Pancreas (tissue), 10 donors: ENCODE measurements around the gene H1-8. TPM values are rescaled to one million over a fixed set of nuclear protein-coding genes. Genes with fewer than 3 reads are reported as not detected.

Experiments used
- ATAC-seq, 4 donors: fragments of 200-7000 bp; cut with Tn5 transposase; one replicate each; pipeline versions ENCODE4 v1.8.0 to v1.9.1; 2020; ENCODE audit warnings: mild to moderate bottlenecking in 4 of 4, moderate library complexity in 4 of 4
- DNase-seq, 6 donors: peaks; one replicate each; pipeline ENCODE4 v3.0.0-alpha.2; 2020
- FAIRE-seq: peaks from 2 replicates; lab custom pipeline; 2012; peaks lifted over from hg19 to GRCh38; lab: Jason Lieb, UNC
- H3K27ac ChIP-seq, 4 donors: fragments of 200-600 bp; sonication (generic); 1 replicate in 3 of 4; 2 replicates in 1 of 4; pipeline versions ENCODE4 v1.5.0 to v1.8.0; 2020
- H3K27me3 ChIP-seq, 4 donors: fragments of 200-600 bp; one replicate each; pipeline ENCODE4 v1.8.0; 2021
- H3K36me3 ChIP-seq, 3 donors: fragments of 200-600 bp; sonication (generic) in 1 of 3; one replicate each; pipeline versions ENCODE4 v1.5.0 to v1.8.0; 2020 to 2021
- H3K4me1 ChIP-seq, 3 donors: fragments of 200-600 bp; one replicate each; pipeline ENCODE4 v1.8.0; 2021
- H3K4me3 ChIP-seq, 4 donors: fragments of 200-600 bp; sonication (generic) in 2 of 4; one replicate each; pipeline versions ENCODE4 v1.5.0 to v1.8.0; 2020 to 2021
- H3K9me3 ChIP-seq, 4 donors: fragments of 200-600 bp; one replicate each; pipeline ENCODE4 v1.8.0; 2021
- CTCF ChIP-seq, 4 donors: fragments of 200-600 bp; sonication (generic) in 3 of 4; IDR thresholded peaks; one replicate each; pipeline versions ENCODE4 v1.5.0 to v1.8.0; 2021; ENCODE audit warnings: antibody characterized with exemption in 4 of 4
- WGBS, 2 donors: extraction: QIAGEN DNeasy Blood & Tissue Kit; methylation state at CpG; one replicate each; pipeline ENCODE4 v1.1.7; 2013; 5-methylcytosine and 5-hydroxymethylcytosine counted together
- intact Hi-C, 3 donors: fragments of 100-400 bp; cut with DNase I; formaldehyde crosslinking; loops; one replicate each; pipeline versions ENCODE4 v1.11.1 to v1.14.2; 2022
- polyA plus RNA-seq, 2 donors: library from polyadenylated mRNA; stranded (reverse); fragments of 200-250 nt; gene quantifications; one replicate each; pipeline ENCODE4 v1.2.3, GENCODE V29; 2013
- total RNA-seq, 6 donors: library from RNA; stranded (reverse); fragmentation: NEBNext Ultra II Directional in 4 of 6; extraction: Animal tissue kit (Norgen Biotek cat#: 25700) in 4 of 6; gene quantifications; one replicate each; pipeline versions ENCODE4 v1.2.1 to v1.2.4, GENCODE V29; 2021 to 2023
- donor health status: healthy with polysubstance abuse.
- donor health status: DM: no; HTN: no; CAD: no; lungs with moderate emphysema.
- donor health status: DM: no; HTN: no; CAD: no.
- donor health status: control.
- donor health status: control.
- donor health status: Bipolar disorder and iron deficiency.
- donor health status: DM: yes; HTN: yes; CAD: no.
- donor health status: DM: no; HTN: no; CAD: no.
- donor health status: DM: no; HTN: no; CAD: no.
- donor health status: DM: yes; HTN: yes; CAD: no.

The H1-8 gene
- total and polyA plus RNA-seq, 8 donors: not detected

DNA sequence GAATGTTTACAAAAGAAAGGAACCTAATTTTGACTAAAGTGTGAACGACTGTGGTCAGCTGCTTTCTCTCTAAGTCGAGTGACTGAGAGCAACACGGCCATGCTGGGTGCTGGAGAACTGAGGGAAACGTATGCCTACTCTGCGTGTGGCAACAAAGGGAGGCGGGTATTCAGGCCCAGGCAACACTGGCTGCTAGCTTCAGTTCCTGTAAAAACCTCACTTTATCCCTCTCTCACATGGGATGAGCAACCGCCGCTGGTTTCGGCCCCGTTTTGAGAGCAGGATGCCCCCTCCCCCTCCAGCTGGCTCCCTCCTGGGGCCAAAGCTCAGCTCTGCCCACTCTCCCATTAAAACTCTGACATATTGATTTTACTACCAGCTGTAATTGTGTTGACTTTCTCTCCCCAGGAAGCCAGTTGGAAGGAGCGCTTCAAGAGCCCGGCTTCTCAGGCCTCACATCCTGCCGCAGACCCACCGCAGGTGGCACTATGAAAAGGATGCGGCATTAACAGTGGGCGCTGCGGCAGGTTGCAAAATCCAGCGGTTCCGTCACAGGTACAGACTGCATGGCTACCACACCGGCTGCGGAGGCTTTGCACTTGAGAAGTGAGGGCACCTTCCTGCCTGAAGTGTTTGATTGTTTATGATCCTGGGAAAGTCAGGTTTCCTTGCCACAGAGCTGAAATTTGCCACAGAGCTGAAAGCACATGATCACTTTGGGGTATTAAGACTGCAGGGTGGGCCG lies 50.8 kb downstream of the H1-8 start:
- Histone ChIP-seq H3K4me1 (peaks cover 0 to 3% (median 0%) of the 10 kb centered on the region in 3 donors), H3K9me3 (no peaks in the 10 kb centered on the region), H3K4me3 (no peak overlapping the region), H3K27me3 (no peaks in the 10 kb centered on the region), H3K27ac (peak overlapping the region in 2 of 4 donors; percentile 62), H3K36me3 (no peaks in the 10 kb centered on the region)
- no peak for DNase-seq
- 62 to 67% methylated on average over 22 of the region's 22 CpGs for WGBS, 2 donors
- intact Hi-C loops: no loop called here
- TF ChIP-seq CTCF (IDR thresholded peaks at IDR 0.05): no peak
- no peak for FAIRE-seq
- ATAC-seq: peak in 3 of 4 donors; percentile 43 to 59 (median 44)

- intact Hi-C loops: no loop called here
- DNase-seq: no peak
- WGBS, 2 donors: 73 to 76% methylated on average over 10 of the region's 10 CpGs
- no peaks in the 10 kb centered on the region for H3K9me3 ChIP-seq
- no peak for FAIRE-seq
- peaks cover 0 to 3% (median 0%) of the 10 kb centered on the region in 3 donors for H3K4me1 ChIP-seq
- no peak overlapping the region for H3K4me3 ChIP-seq
- H3K36me3 ChIP-seq: no peaks in the 10 kb centered on the region
- ATAC-seq: no peak
- no peaks in the 10 kb centered on the region for H3K27me3 ChIP-seq
- peak overlapping the region in 2 of 4 donors; percentile 14 to 62 for H3K27ac ChIP-seq
- TF ChIP-seq CTCF (IDR thresholded peaks at IDR 0.05): no peak
Observed at GRCh38 chr3:129594409-129594808, 51.4 kb downstream of the H1-8 start.

- FAIRE-seq: no peak
- TF ChIP-seq CTCF (IDR thresholded peaks at IDR 0.05): no peak
- no peak for ATAC-seq
- Histone ChIP-seq H3K9me3 (no peaks in the 10 kb centered on the region), H3K27me3 (no peaks in the 10 kb centered on the region), H3K27ac (no peak overlapping the region), H3K36me3 (no peaks in the 10 kb centered on the region), H3K4me1 (peaks cover 0 to 3% (median 0%) of the 10 kb centered on the region in 3 donors), H3K4me3 (no peak overlapping the region)
- 84 to 89% methylated on average over 6 of the region's 6 CpGs for WGBS, 2 donors
- intact Hi-C loops: no loop called here
- no peak for DNase-seq
Observed at GRCh38 chr3:129594907-129595390, 52.0 kb downstream of the H1-8 start.

- 75 to 79% methylated on average over 10 of the region's 10 CpGs for WGBS, 2 donors
- ATAC-seq (no peak), DNase-seq (no peak), FAIRE-seq (no peak)
- no peaks in the 10 kb centered on the region for H3K9me3 ChIP-seq
- intact Hi-C loops: no loop called here
- H3K4me1 ChIP-seq: peaks cover 0 to 3% (median 0%) of the 10 kb centered on the region in 3 donors
- peak overlapping the region in 2 of 4 donors; percentile 5 to 46 for H3K27ac ChIP-seq
- no peak overlapping the region for H3K4me3 ChIP-seq
- H3K36me3 ChIP-seq: no peaks in the 10 kb centered on the region
- no peak for TF ChIP-seq CTCF (IDR thresholded peaks at IDR 0.05)
- H3K27me3 ChIP-seq: no peaks in the 10 kb centered on the region
Observed at GRCh38 chr3:129595544-129596193, 52.7 kb downstream of the H1-8 start.
